Smooth muscle cell (in vitro differentiated cells): ENCODE data around the gene PCDHGA4. TPM values are rescaled to one million over a fixed set of nuclear protein-coding genes. Genes with fewer than 3 reads are reported as not detected.

ENCODE experiments used
- DNase-seq: peaks from one replicate; lab custom pipeline; 2025; ENCODE audit not compliant: unreplicated experiment; lab: John Stamatoyannopoulos, UW
- H2AFZ ChIP-seq: fragments of 200-600 bp; sonication (generic); 2 replicates; pipeline ENCODE4 v1.6.0; 2016; ENCODE audit warnings: antibody characterized with exemption, low read depth, mild to moderate bottlenecking
- H3F3A ChIP-seq: fragments of 200-600 bp; sonication (generic); 2 replicates; pipeline ENCODE4 v1.6.0; 2017; ENCODE audit warnings: antibody characterized with exemption, low read depth
- H3K27ac ChIP-seq: fragments of 200-600 bp; sonication (generic); 2 replicates; pipeline ENCODE4 v1.5.1; 2016; ENCODE audit warnings: low read depth, mild to moderate bottlenecking
- H3K27me3 ChIP-seq: fragments of 200-600 bp; sonication (generic); 2 replicates; pipeline ENCODE4 v1.6.1; 2016; ENCODE audit warnings: low read depth, mild to moderate bottlenecking
- H3K36me3 ChIP-seq: fragments of 200-600 bp; sonication (generic); 2 replicates; pipeline ENCODE4 v1.5.1; 2016; ENCODE audit warnings: low read depth
- H3K4me1 ChIP-seq: fragments of 200-600 bp; sonication (generic); 2 replicates; pipeline ENCODE4 v1.5.1; 2016; ENCODE audit warnings: low read depth
- H3K4me2 ChIP-seq: fragments of 200-600 bp; sonication (generic); 2 replicates; pipeline ENCODE4 v1.6.0; 2016; ENCODE audit warnings: mild to moderate bottlenecking
- H3K4me3 ChIP-seq: fragments of 200-600 bp; sonication (generic); 2 replicates; pipeline ENCODE4 v1.5.1; 2016; ENCODE audit warnings: mild to moderate bottlenecking
- H3K79me2 ChIP-seq: fragments of 200-600 bp; sonication (generic); 2 replicates; pipeline ENCODE4 v1.6.0; 2016; ENCODE audit warnings: low read depth, mild to moderate bottlenecking
- H3K9ac ChIP-seq: fragments of 200-600 bp; sonication (generic); 2 replicates; pipeline ENCODE4 v1.6.0; 2016; ENCODE audit warnings: low read depth
- H3K9me3 ChIP-seq: fragments of 200-600 bp; sonication (generic); replicated peaks from 2 replicates; pipeline ENCODE4 v1.5.1; 2016; ENCODE audit warnings: low read depth
- H4K20me1 ChIP-seq: fragments of 200-600 bp; sonication (generic); 2 replicates; pipeline ENCODE4 v1.6.0; 2016; ENCODE audit warnings: low read depth
- CTCF ChIP-seq: fragments of 200-600 bp; sonication (generic); IDR thresholded peaks from 2 replicates; pipeline ENCODE4 v1.5.1; 2017; ENCODE audit warnings: borderline replicate concordance, mild to moderate bottlenecking, antibody characterized with exemption; ENCODE audit not compliant: insufficient read depth, poor library complexity, severe bottlenecking
- WGBS: methylation state at CpG from one replicate; pipeline ENCODE4 v1.1.7; 2016; ENCODE audit warnings: low lambda C conversion rate; 5-methylcytosine and 5-hydroxymethylcytosine counted together
- polyA plus RNA-seq: library from polyadenylated mRNA; unstranded; fragments of >200 nt; fragmentation: Nextera tagmentation; extraction: Ambion mirVana; gene quantifications from 2 replicates; pipeline ENCODE4 v1.2.1, GENCODE V29; 2016
- total RNA-seq: library from RNA; depleted of rRNA; stranded (reverse); fragments of >200 nt; gene quantifications from 2 replicates; pipeline ENCODE4 v1.2.3, GENCODE V29; 2014

PCDHGA4 gene
- total and polyA plus RNA-seq, 2 experiments from 2014 or later: 0.58 TPM; not detected in 1

- H3K4me2 ChIP-seq: peak overlapping the region; percentile 87
Observed at GRCh38 chr5:141319202-141319601, 35.6 kb upstream of the PCDHGA4 start.

DNA sequence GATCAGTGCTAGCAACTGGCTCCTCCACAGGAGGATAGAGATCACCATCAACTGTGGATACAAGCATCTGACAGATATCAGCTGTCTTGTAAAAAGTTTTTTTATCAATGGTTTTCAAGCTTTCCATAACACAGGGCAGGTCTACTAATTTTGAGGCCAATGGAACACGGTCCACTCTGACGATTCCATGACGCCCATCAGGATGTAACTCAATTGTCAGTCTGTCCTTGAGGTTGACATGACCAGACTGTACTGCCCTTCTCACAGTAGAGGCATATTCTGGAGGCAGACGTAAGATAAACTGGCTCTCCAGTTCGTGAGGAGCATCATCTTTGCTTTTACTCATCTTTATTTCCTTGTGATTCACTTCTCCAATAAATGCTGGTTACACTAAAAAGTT, 35.1 kb upstream of the PCDHGA4 start:
- no peak overlapping the region for H2AFZ ChIP-seq
- H3K79me2 ChIP-seq: peaks cover 42% of the 10 kb centered on the region
- WGBS: 73% methylated on average over 5 of the region's 5 CpGs
- DNase-seq: no peak
- peak overlapping the region; percentile 97 for H3K27ac ChIP-seq
- H3K4me1 ChIP-seq: no peaks in the 10 kb centered on the region
- no peaks in the 10 kb centered on the region for H4K20me1 ChIP-seq
- peak overlapping the region; percentile 87 for H3K4me2 ChIP-seq
- TF ChIP-seq CTCF: no peak
- no peak overlapping the region for H3K9ac ChIP-seq
- no peaks in the 10 kb centered on the region for H3K27me3 ChIP-seq
- peaks cover 13% of the 10 kb centered on the region for H3F3A ChIP-seq
- H3K9me3 ChIP-seq: peaks cover 42% of the 10 kb centered on the region
- peaks cover 53% of the 10 kb centered on the region for H3K36me3 ChIP-seq
- peak overlapping the region; percentile 85 for H3K4me3 ChIP-seq

More at GRCh38 chr5:141319202-141319601, 35.6 kb upstream of the PCDHGA4 start:
- peaks cover 13% of the 10 kb centered on the region for H3F3A ChIP-seq
- no peaks in the 10 kb centered on the region for H3K4me1 ChIP-seq
- H3K4me3 ChIP-seq: peak overlapping the region; percentile 85
- H3K27ac ChIP-seq: peak overlapping the region; percentile 97
- peaks cover 58% of the 10 kb centered on the region for H3K36me3 ChIP-seq
- no peak overlapping the region for H3K9ac ChIP-seq
- no peak for TF ChIP-seq CTCF
- WGBS: 93% methylated on average over 6 of the region's 6 CpGs
- H2AFZ ChIP-seq: no peak overlapping the region
- peaks cover 47% of the 10 kb centered on the region for H3K79me2 ChIP-seq
- no peaks in the 10 kb centered on the region for H3K27me3 ChIP-seq
- H3K9me3 ChIP-seq: peaks cover 46% of the 10 kb centered on the region
- no peaks in the 10 kb centered on the region for H4K20me1 ChIP-seq
- no peak for DNase-seq

DNA sequence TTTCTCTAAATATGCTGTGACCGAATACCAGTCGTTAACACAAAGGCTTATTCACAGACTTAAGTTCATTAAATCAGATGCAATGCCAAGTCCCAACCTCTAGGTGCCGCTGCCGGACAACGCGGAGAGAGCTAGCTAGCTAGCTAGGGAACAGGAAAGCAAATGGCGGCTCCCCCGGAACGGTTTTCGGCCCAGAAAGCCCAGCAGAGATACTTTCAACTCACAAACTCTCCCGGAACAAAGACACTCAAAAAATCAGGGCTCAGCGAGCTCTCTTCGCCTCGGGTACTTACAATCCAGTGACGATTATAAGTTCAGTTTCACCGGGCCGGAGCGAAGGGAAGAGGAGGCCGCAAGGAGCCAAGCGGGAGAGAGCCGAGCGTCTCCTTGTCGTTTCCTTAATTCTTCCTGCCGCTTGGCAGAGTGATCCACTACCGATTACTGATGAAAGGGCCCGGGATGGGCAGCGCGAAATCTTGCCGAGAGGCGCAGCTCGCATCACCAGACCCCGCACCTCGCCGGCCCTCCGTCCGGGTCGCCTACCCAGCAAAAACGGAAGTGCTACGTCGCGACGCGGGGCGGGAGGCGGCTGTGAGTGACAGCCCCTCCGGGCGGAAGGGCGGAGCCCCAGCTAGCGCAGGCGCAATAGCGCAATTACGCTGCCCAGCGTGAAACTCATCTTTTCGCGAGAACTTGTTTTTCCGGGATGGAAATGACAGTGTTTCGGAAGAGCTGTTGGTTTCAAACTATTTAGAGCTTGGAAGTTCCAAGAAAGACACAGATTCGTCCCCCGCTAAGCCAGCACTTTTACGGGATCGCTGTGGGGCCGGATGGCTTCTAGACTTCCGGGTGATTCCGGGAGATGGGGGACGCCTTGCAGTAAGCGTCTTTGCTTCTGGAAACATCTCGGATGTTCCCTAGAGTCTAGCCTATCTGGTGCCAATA, 34.3 kb upstream of the PCDHGA4 start, which contains the start of gene TAF7:
Gene TAF7 (minus strand): TSS at position 560 of the 945 bp plus-strand sequence. CDS start 740 bp downstream, outside the sequence.
- no peaks in the 10 kb centered on the region for H3K27me3 ChIP-seq
- H3K4me3 ChIP-seq: peak within 1 kb of the TSS; percentile 85
- peak; percentile 86 for TF ChIP-seq CTCF
- 1% methylated on average over 67 of the region's 67 CpGs for WGBS
- peak; percentile 60 for DNase-seq
- H3K4me2 ChIP-seq: peak within 1 kb of the TSS; percentile 87
- H2AFZ ChIP-seq: peak within 1 kb of the TSS; percentile 98
- H3K9ac ChIP-seq: peak within 1 kb of the TSS; percentile 98
- H3K27ac ChIP-seq: peak within 1 kb of the TSS; percentile 97
- peaks cover 37% of the 10 kb centered on the region for H3K79me2 ChIP-seq
- peaks cover 45% of the 10 kb centered on the region for H3K36me3 ChIP-seq
- H3K9me3 ChIP-seq: peaks cover 41% of the 10 kb centered on the region
- peaks cover 13% of the 10 kb centered on the region for H3F3A ChIP-seq
- H3K4me1 ChIP-seq: no peaks in the 10 kb centered on the region
- H4K20me1 ChIP-seq: no peaks in the 10 kb centered on the region
